GM13977 (cell line): ENCODE data around the gene VPS13C.

Experiments used
- DNase-seq: peaks from one replicate; pipeline ENCODE4 v3.0.0; 2012; ENCODE audit warnings: low spot score
- CTCF ChIP-seq: IDR thresholded peaks from 2 replicates; pipeline ENCODE4 v1.5.1; 2012; ENCODE audit warnings: mild to moderate bottlenecking, control low read depth; ENCODE audit not compliant: insufficient read depth; ENCODE audit errors: extremely low read depth, missing control alignments
- in situ Hi-C: fragments of 300-500 bp; cut with MboI; formaldehyde crosslinking; loops from one replicate; pipeline ENCODE4 v1.12.0; 2022; ENCODE audit warnings: low sequenced_read_pairs, low pct_unique_long_range_greater_than_20kb, mixed read lengths, inconsistent platforms; ENCODE audit not compliant: unreplicated experiment

The VPS13C gene

GRCh38 chr15:61888074-61888780 lies 172.0 kb downstream of the VPS13C start:
- no peak for DNase-seq
- TF ChIP-seq CTCF, result no peak
- in situ Hi-C loops, result no loop called here

GRCh38 chr15:61880084-61880483 lies 180.2 kb downstream of the VPS13C start:
- no peak for TF ChIP-seq CTCF
- in situ Hi-C loops, result no loop called here
- no peak for DNase-seq

- in situ Hi-C loops, result loop anchor here (10.0 kb wide), 1 partner anchor 186 kb away; the partner anchor contains the start of genes C2CD4A and VPS13C
- no peak for TF ChIP-seq CTCF
- no peak for DNase-seq
These were observed 181.0 kb downstream of the VPS13C start for GRCh38 chr15:61879219-61879618.

- TF ChIP-seq CTCF, result peak; percentile 52
- peak; percentile 3 for DNase-seq
- in situ Hi-C loops, result loop anchor here (10.0 kb wide), 1 partner anchor 193 kb away; the partner anchor contains the start of genes C2CD4A and VPS13C
These were observed 188.2 kb downstream of the VPS13C start for GRCh38 chr15:61871926-61872522.

GRCh38 chr15:61869656-61870055 lies 190.6 kb downstream of the VPS13C start:
- in situ Hi-C loops, result loop anchor here (10.0 kb wide), 1 partner anchor 195 kb away; the partner anchor contains the start of genes C2CD4A and VPS13C
- DNase-seq, result no peak
- no peak for TF ChIP-seq CTCF

GRCh38 chr15:61861962-61862361 lies 198.3 kb downstream of the VPS13C start:
- in situ Hi-C loops, result no loop called here
- TF ChIP-seq CTCF, result no peak
- no peak for DNase-seq
